HCT116 (cell line): ENCODE measurements around the gene KRT15.

Experiments used
- EZH2phosphoT487 ChIP-seq: fragments of 200-600 bp; IDR thresholded peaks from 2 replicates; pipeline ENCODE4 v1.6.1; 2018; ENCODE audit warnings: antibody characterized with exemption, borderline replicate concordance
- POLR2AphosphoS5 ChIP-seq: IDR thresholded peaks from 2 replicates; pipeline ENCODE4 v1.6.1; 2011; ENCODE audit warnings: mild to moderate bottlenecking, low read depth, low read length, moderate library complexity
- RAD21 ChIP-seq: IDR thresholded peaks from 2 replicates; pipeline ENCODE4 v1.6.1; 2012; ENCODE audit warnings: low read depth, mild to moderate bottlenecking
- SRF ChIP-seq: IDR thresholded peaks from 2 replicates; pipeline ENCODE4 v1.6.1; 2012; ENCODE audit warnings: low read depth
- ZFX ChIP-seq: fragments of 450-650 bp; IDR thresholded peaks from 2 replicates; pipeline ENCODE4 v1.6.1; 2017
- TF ChIP-seq, protein P1 (sequence below): IDR thresholded peaks from 2 replicates; pipeline ENCODE4 v1.6.1; 2012; ENCODE audit warnings: low read depth
- TF ChIP-seq, protein P2 (sequence below), 3 experiments: fragments of 200-600 bp in 1 of 3; sonication (generic) in 1 of 3; IDR thresholded peaks in 2 of 3; conservative IDR thresholded peaks in 1 of 3; 2 replicates each; pipeline ENCODE4 v1.5.1; 2012 to 2017; ENCODE audit warnings: low read depth in 2 of 3, low read length in 2 of 3, antibody characterized with exemption in 1 of 3, borderline replicate concordance in 1 of 3, control low read depth in 1 of 3, mild to moderate bottlenecking in 1 of 3, mixed read lengths in 1 of 3, mixed run types in 1 of 3, moderate library complexity in 1 of 3; ENCODE audit not compliant: insufficient read depth in 1 of 3

DNA sequence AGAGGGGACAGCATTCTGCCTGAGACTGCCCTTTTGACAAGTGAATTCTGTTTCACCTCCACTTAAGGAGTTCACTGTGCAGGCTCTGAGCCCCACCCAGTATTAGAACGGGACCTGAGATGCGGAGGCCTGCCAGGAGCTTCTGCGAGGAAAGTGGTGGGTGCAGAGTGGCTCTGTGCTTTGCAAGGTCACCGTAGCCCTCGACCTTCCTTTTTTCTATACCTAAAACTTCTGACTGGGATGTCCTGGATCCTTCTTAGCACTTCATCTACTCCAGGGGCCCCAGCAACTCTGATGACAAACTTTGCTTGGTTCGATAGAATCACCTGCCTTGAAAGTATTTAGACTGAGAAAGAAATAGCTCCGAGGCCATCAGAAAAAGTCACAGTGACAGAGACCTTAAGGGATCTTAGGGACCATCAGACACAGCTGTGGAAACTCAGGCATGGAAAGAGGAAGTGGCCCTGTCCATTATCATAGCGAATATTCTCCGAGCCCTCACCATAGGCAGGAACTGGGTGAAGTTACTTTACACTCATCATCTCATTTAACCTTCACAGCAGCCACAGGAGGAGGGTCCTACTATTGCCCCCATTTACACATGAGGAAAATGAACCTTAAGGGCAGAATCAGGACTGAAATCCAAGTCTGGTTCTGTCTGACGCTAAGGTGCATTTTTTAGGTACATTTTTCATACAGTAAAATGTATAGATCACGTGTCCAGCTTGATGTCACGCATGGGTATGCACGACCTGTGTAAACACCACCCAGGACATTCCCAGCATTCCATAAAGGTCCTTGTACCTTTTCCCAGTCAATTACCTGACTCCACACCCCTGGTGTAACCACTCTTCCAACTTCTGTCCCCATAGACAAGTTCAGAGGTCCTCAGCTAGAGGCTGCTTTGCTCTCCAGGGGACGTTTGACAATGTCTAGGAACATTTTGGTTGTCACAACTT, 12.6 kb downstream of the KRT15 start:
- TF ChIP-seq ZFX (no peak), SRF (no peak), EZH2phosphoT487 (no peak), RAD21 (no peak), POLR2AphosphoS5 (no peak)
- TF ChIP-seq, protein P1, sequence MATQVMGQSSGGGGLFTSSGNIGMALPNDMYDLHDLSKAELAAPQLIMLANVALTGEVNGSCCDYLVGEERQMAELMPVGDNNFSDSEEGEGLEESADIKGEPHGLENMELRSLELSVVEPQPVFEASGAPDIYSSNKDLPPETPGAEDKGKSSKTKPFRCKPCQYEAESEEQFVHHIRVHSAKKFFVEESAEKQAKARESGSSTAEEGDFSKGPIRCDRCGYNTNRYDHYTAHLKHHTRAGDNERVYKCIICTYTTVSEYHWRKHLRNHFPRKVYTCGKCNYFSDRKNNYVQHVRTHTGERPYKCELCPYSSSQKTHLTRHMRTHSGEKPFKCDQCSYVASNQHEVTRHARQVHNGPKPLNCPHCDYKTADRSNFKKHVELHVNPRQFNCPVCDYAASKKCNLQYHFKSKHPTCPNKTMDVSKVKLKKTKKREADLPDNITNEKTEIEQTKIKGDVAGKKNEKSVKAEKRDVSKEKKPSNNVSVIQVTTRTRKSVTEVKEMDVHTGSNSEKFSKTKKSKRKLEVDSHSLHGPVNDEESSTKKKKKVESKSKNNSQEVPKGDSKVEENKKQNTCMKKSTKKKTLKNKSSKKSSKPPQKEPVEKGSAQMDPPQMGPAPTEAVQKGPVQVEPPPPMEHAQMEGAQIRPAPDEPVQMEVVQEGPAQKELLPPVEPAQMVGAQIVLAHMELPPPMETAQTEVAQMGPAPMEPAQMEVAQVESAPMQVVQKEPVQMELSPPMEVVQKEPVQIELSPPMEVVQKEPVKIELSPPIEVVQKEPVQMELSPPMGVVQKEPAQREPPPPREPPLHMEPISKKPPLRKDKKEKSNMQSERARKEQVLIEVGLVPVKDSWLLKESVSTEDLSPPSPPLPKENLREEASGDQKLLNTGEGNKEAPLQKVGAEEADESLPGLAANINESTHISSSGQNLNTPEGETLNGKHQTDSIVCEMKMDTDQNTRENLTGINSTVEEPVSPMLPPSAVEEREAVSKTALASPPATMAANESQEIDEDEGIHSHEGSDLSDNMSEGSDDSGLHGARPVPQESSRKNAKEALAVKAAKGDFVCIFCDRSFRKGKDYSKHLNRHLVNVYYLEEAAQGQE: no peak
- TF ChIP-seq, protein P2, sequence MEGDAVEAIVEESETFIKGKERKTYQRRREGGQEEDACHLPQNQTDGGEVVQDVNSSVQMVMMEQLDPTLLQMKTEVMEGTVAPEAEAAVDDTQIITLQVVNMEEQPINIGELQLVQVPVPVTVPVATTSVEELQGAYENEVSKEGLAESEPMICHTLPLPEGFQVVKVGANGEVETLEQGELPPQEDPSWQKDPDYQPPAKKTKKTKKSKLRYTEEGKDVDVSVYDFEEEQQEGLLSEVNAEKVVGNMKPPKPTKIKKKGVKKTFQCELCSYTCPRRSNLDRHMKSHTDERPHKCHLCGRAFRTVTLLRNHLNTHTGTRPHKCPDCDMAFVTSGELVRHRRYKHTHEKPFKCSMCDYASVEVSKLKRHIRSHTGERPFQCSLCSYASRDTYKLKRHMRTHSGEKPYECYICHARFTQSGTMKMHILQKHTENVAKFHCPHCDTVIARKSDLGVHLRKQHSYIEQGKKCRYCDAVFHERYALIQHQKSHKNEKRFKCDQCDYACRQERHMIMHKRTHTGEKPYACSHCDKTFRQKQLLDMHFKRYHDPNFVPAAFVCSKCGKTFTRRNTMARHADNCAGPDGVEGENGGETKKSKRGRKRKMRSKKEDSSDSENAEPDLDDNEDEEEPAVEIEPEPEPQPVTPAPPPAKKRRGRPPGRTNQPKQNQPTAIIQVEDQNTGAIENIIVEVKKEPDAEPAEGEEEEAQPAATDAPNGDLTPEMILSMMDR (IDR thresholded peaks at IDR 0.05 in 2 of 3, conservative IDR thresholded peaks at IDR 0.05 in 1 of 3; ENCODE audit: borderline replicate concordance in 1 of 3, insufficient read depth in 1 of 3, low read depth in 2 of 3, low read length in 2 of 3): no peak
